GM12873 (cell line): ENCODE results near the gene ADGRA1.

Experiments used
- TF ChIP-seq, protein P1 (sequence below): IDR thresholded peaks from 2 replicates; pipeline ENCODE4 v1.5.1; 2012; ENCODE audit warnings: low read depth, mild to moderate bottlenecking, moderate library complexity, low read length, control low read depth; ENCODE audit not compliant: insufficient read depth; ENCODE audit errors: missing control alignments

ADGRA1 gene

DNA sequence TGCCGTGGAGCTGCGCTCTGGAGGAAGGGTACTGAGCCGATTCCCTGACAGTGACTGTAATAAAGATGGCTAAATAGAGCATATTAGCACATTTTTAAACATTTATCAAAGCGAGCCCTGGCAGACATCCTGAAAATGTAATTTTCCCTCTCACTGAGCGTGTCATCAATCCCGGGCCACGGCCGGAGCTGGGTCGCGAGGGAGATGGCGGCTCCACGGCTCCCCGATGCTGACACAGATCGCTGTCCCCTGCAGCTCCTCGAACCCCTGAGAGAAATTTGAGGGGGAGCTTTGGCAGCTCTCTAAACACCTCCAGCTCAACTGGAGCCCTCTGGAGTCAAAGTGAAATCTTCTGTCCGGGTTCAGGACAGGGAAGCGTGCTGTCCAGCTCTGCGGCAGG is 44.9 kb upstream of the ADGRA1 start:
- TF ChIP-seq, protein P1, sequence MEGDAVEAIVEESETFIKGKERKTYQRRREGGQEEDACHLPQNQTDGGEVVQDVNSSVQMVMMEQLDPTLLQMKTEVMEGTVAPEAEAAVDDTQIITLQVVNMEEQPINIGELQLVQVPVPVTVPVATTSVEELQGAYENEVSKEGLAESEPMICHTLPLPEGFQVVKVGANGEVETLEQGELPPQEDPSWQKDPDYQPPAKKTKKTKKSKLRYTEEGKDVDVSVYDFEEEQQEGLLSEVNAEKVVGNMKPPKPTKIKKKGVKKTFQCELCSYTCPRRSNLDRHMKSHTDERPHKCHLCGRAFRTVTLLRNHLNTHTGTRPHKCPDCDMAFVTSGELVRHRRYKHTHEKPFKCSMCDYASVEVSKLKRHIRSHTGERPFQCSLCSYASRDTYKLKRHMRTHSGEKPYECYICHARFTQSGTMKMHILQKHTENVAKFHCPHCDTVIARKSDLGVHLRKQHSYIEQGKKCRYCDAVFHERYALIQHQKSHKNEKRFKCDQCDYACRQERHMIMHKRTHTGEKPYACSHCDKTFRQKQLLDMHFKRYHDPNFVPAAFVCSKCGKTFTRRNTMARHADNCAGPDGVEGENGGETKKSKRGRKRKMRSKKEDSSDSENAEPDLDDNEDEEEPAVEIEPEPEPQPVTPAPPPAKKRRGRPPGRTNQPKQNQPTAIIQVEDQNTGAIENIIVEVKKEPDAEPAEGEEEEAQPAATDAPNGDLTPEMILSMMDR: no peak

DNA sequence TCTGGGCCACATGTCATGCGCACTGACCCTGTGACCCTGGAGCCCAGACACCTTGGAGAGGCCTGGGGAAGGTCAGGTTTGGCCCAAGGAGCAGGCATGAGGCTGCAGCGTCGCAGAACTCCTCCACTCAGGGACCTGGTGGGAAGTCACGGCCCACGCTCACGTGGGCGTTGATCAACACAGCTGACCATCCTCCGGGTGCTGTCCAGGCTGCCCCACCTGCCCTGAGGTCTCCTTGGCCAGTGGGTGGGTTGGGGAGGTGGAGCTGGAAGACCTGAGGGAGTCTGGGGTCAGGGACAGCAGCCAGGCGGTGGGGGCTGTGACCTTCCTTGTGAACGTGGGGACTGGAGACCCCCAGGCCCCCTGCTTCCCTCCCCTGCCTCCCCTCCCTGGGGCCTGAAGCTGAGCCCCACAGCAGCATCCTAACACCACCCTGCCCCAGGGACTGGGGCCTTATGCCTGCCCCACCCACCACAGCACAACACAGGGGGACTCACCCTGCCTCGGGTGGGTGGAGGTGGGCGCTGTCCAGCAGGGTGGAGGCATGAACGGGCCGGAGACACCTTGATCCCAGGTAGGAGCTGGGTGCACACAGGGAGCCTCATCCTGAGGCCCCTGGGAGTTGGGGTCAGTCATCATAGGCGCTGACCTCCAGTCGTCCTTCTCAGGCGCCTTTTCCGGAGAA is 44.0 kb upstream of the ADGRA1 start:
- TF ChIP-seq, protein P1: no peak

DNA sequence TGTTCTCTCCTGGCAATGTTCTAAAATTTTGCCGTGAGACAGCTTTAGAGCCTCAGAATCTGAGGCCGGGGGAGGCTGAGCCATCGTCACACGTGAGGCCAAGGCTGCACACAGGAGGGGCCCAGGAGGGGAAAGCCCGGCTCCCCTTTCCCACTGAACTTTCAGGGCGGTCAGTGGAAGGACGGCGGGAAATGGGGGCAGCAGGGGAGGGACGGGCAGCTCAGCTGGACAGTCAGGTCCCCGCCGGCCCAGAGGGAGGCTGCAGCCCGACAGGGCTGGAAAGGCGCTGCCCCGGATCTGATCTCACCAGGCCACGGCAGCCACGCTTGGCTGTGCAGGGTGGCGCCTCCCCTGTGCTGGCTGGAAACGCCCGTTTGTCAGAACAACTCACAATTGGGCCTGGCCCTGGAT is 43.3 kb upstream of the ADGRA1 start:
- TF ChIP-seq, protein P1: no peak

DNA sequence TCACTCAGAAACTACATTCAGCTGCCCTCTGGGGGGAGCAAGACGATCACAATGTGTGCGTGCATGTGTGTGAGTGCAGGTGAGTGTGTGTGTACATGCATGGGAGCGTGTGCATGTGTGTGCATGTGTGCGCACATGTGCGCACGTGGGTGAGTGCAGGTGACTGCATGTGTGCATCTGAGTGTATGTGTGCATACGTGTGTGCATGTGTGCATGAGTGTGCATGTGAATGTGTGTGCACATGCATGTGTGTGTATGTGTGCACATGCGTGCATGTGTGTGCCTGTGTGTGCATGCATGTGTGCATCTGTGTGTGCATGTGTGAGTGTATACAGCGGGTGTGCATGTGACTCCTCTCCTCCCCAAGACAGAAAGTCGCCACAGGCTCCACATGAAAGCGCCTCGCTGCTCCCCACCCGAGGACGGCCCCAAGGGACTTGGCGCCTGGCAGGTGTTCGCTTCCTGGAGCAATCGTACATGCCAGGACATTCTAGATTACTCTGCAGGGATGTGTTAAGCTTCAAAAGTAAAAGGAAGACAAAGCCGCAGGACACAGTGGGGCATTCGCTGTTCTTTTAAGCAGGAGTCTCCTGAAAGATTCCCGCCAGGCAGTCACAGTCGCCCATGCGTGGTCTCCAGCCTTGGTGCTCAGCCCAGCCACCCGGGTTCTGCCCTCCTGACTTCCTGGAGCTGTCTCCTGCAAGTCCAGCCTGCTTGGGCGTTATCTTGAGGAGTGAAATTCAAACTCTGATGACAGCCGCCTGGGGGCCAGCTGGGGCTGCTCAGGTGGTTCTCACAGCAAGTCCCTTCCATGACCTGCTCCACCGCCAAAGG is 42.0 kb upstream of the ADGRA1 start:
- TF ChIP-seq, protein P1: no peak

DNA sequence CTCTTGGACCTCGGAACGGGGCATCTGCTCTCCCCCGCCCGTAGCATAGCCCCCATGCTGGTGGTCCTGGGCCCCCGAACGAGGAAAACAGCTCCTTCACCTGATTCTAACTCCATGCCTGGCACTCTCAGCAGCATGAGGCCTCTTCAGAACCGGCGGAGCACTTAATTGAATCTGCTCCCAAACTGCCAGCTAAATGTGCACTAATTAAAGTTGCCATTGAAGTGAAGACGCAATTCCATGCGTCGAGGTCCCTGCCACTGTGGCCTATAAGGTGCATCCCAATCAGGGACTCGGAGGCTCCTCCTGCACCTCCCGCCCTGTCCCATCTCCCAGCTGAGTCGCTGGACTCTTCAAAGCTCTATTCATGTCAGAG is 41.3 kb upstream of the ADGRA1 start:
- TF ChIP-seq, protein P1: no peak

DNA sequence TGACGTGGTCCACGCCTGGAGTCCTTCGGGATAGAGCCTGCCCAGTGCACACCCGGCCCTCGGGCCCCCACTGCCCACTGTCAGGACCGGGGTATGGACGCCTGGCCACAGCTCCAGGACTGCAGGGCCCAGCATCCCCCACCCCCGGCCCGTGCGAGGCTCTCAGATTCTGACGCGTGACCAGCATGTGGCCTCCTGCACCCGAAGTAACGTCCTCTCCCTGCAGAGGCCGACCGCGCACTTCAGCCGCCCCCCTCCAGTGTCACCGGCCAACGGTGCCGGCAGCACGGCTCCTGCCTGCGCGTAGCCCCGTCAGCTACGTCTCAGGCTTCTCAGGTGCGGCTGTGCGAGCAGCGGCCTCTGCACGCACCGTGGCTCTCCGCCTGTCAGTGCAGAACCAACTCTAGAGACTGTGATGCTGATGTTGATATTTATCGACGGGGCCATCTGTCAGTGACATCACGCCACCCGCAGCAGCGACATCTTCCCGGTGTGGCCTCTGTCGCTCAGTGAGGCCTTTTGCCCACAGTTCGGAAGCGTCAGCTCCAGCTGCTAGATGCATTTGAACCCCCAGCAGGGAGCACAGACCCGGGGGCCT is 40.1 kb upstream of the ADGRA1 start:
- TF ChIP-seq, protein P1: no peak

DNA sequence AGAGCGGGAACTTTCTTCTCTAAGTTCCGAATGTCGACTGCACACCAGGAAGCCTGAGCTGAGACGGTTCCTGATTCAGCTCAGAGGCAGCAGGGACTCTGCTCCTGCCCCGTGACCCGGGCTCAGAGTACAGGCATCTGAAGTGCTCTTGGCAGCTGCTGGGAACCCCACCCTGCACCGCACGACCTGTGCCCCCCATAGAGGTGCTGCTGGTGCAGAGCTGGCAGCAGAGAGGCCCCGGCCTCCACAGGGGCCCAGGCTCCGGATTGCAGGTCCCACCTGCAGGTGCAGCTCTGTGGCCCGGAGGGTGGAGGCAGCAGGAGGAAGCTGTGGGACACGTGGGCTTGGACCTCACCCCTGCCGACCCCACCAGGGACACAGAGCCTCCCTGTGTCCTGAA is 39.5 kb upstream of the ADGRA1 start:
- TF ChIP-seq, protein P1: no peak
